Astrocyte (in vitro differentiated cells and primary cell): ENCODE measurements around the gene ARMCX6. TPM values are rescaled to one million over a fixed set of nuclear protein-coding genes. Genes with fewer than 3 reads are reported as not detected.
A peak's percentile ranks its signal among the peaks of the same experiment; 100 is the strongest.
"Not testable (repeated sequence)": the region's sequence is repeated elsewhere in the genome, so short reads cannot be mapped to it uniquely, and the experiment has no call there.

ENCODE experiments used
- DNase-seq: peaks from one replicate; pipeline ENCODE4 v3.0.0-alpha.2; 2010; ENCODE audit warnings: low read depth
- FAIRE-seq: peaks from 2 replicates; lab custom pipeline; 2011; peaks lifted over from hg19 to GRCh38; lab: Jason Lieb, UNC
- H2AFZ ChIP-seq: 2 replicates; pipeline ENCODE4 v1.6.0; 2012; ENCODE audit warnings: low read depth, low read length, inconsistent platforms
- H3K27ac ChIP-seq: 2 replicates; pipeline ENCODE4 v1.5.1; 2011; ENCODE audit warnings: low read depth, low read length, inconsistent platforms
- H3K27me3 ChIP-seq: 2 replicates; pipeline ENCODE4 v1.6.0; 2011; ENCODE audit warnings: low read length, inconsistent platforms; ENCODE audit not compliant: insufficient read depth
- H3K36me3 ChIP-seq: 2 replicates; pipeline ENCODE4 v1.5.1; 2011; ENCODE audit warnings: low read length, inconsistent platforms; ENCODE audit not compliant: insufficient read depth
- H3K4me1 ChIP-seq: 2 replicates; pipeline ENCODE4 v1.5.1; 2011; ENCODE audit warnings: low read length, inconsistent platforms; ENCODE audit not compliant: insufficient read depth
- H3K4me2 ChIP-seq: 2 replicates; pipeline ENCODE4 v1.6.0; 2012; ENCODE audit warnings: low read length, inconsistent platforms
- H3K4me3 ChIP-seq: 2 replicates; pipeline ENCODE4 v1.5.1; 2011; ENCODE audit warnings: low read depth, mild to moderate bottlenecking, low read length, inconsistent platforms; ENCODE audit not compliant: insufficient read depth
- H3K79me2 ChIP-seq: 2 replicates; pipeline ENCODE4 v1.6.0; 2012; ENCODE audit warnings: mild to moderate bottlenecking, low read length, inconsistent platforms; ENCODE audit not compliant: insufficient read depth
- H3K9ac ChIP-seq: 2 replicates; pipeline ENCODE4 v1.6.0; 2012; ENCODE audit warnings: mild to moderate bottlenecking, low read length, inconsistent platforms
- H3K9me3 ChIP-seq: 2 replicates; pipeline ENCODE4 v1.5.1; 2012; ENCODE audit warnings: low read depth, mild to moderate bottlenecking, low read length, inconsistent platforms; ENCODE audit not compliant: insufficient read depth
- H4K20me1 ChIP-seq: 2 replicates; pipeline ENCODE4 v1.6.0; 2012; ENCODE audit warnings: low read length, inconsistent platforms; ENCODE audit not compliant: insufficient read depth
- H3K27ac Mint-ChIP-seq: one replicate; pipeline ENCODE4 v1.8.0; 2021; ENCODE audit warnings: mild to moderate bottlenecking, mixed read lengths; ENCODE audit not compliant: unreplicated experiment
- H3K27me3 Mint-ChIP-seq: one replicate; pipeline ENCODE4 v1.8.0; 2021; ENCODE audit warnings: low read depth, mixed read lengths; ENCODE audit not compliant: unreplicated experiment
- H3K36me3 Mint-ChIP-seq: one replicate; pipeline ENCODE4 v1.8.0; 2021; ENCODE audit warnings: low read depth, mixed read lengths; ENCODE audit not compliant: unreplicated experiment
- H3K4me1 Mint-ChIP-seq: one replicate; pipeline ENCODE4 v1.8.0; 2021; ENCODE audit warnings: low read depth, mixed read lengths; ENCODE audit not compliant: unreplicated experiment
- H3K4me3 Mint-ChIP-seq: one replicate; pipeline ENCODE4 v1.8.0; 2021; ENCODE audit warnings: mild to moderate bottlenecking, moderate library complexity, mixed read lengths; ENCODE audit not compliant: unreplicated experiment
- H3K9me3 Mint-ChIP-seq: one replicate; pipeline ENCODE4 v1.8.0; 2021; ENCODE audit warnings: mild to moderate bottlenecking, mixed read lengths; ENCODE audit not compliant: unreplicated experiment
- CTCF ChIP-seq: IDR thresholded peaks from 2 replicates; pipeline ENCODE4 v1.5.1; 2011; ENCODE audit warnings: low read depth, mild to moderate bottlenecking, inconsistent platforms, low read length, moderate library complexity; ENCODE audit not compliant: insufficient read depth
- EZH2 ChIP-seq: IDR thresholded peaks from 2 replicates; pipeline ENCODE4 v1.6.1; 2012; ENCODE audit warnings: mild to moderate bottlenecking, low read length, inconsistent platforms; ENCODE audit not compliant: insufficient read depth
- total RNA-seq: library from RNA; stranded (reverse); gene quantifications from 2 replicates; pipeline ENCODE4 v1.2.1, GENCODE V29; 2021

Gene ARMCX6
- total RNA-seq, 1 donor from 2014 or later = 71.2 TPM

GRCh38 chrX:101655534-101655933 is 37.7 kb upstream of the ARMCX6 start:
- peak; percentile 99 for FAIRE-seq
- no peak overlapping the region for H3K4me3 Mint-ChIP-seq
- TF ChIP-seq CTCF = no peak
- TF ChIP-seq EZH2 = no peak
- Histone ChIP-seq H3K27me3 (no peaks in the 10 kb centered on the region), H3K4me1 (peaks cover 7% of the 10 kb centered on the region), H3K4me2 (no peak overlapping the region), H4K20me1 (peaks cover 28% of the 10 kb centered on the region), H3K9me3 (no peaks in the 10 kb centered on the region), H3K36me3 (peaks cover 2% of the 10 kb centered on the region), H3K4me3 (no peak overlapping the region), H3K79me2 (peaks cover 21% of the 10 kb centered on the region), H3K27ac (no peak overlapping the region), H3K9ac (no peak overlapping the region), H2AFZ (no peak overlapping the region)
- no peaks in the 10 kb centered on the region for H3K9me3 Mint-ChIP-seq
- H3K36me3 Mint-ChIP-seq = no peaks in the 10 kb centered on the region
- no peak for DNase-seq
- H3K27ac Mint-ChIP-seq = no peak overlapping the region
- H3K27me3 Mint-ChIP-seq = no peaks in the 10 kb centered on the region
- H3K4me1 Mint-ChIP-seq = peaks cover 7% of the 10 kb centered on the region

- not testable (repeated sequence) for H3K36me3 Mint-ChIP-seq, H3K9ac ChIP-seq, H3K4me1 Mint-ChIP-seq, H3K27me3 ChIP-seq, H2AFZ ChIP-seq, H3K36me3 ChIP-seq, H3K27ac Mint-ChIP-seq, H3K27ac ChIP-seq, H3K9me3 ChIP-seq, H3K4me2 ChIP-seq, H3K4me3 ChIP-seq, H3K4me1 ChIP-seq, H3K4me3 Mint-ChIP-seq, H3K9me3 Mint-ChIP-seq, DNase-seq, H3K27me3 Mint-ChIP-seq, H3K79me2 ChIP-seq, H4K20me1 ChIP-seq, FAIRE-seq
These were observed 29.9 kb upstream of the ARMCX6 start for GRCh38 chrX:101647716-101648115.

GRCh38 chrX:101642093-101642492 is 24.3 kb upstream of the ARMCX6 start:
- Histone ChIP-seq H3K4me3 (no peak overlapping the region), H3K27me3 (no peaks in the 10 kb centered on the region), H3K4me2 (no peak overlapping the region), H3K27ac (no peak overlapping the region), H3K36me3 (no peaks in the 10 kb centered on the region), H3K9ac (no peak overlapping the region), H4K20me1 (no peaks in the 10 kb centered on the region), H3K79me2 (no peaks in the 10 kb centered on the region), H3K4me1 (no peaks in the 10 kb centered on the region), H3K9me3 (no peaks in the 10 kb centered on the region), H2AFZ (no peak overlapping the region)
- FAIRE-seq = no peak
- Mint-ChIP-seq H3K27me3 (no peaks in the 10 kb centered on the region), H3K9me3 (no peaks in the 10 kb centered on the region), H3K4me3 (no peak overlapping the region), H3K36me3 (peaks cover 2% of the 10 kb centered on the region), H3K4me1 (no peaks in the 10 kb centered on the region), H3K27ac (no peak overlapping the region)
- TF ChIP-seq CTCF (no peak), EZH2 (no peak)
- no peak for DNase-seq
